Measurements from ENCODE around the gene SLC9A7.

Gene SLC9A7

GRCh38 chrX:46707274-46707965 is 51.5 kb downstream of the SLC9A7 start:
- no peak overlapping the region for H3K4me3 ChIP-seq (ENCODE audit: low read depth, low read length)
- no peak for TF ChIP-seq MYC (IDR thresholded peaks at IDR 0.05; ENCODE audit: low read depth, low read length)
- TF ChIP-seq MAX (IDR thresholded peaks at IDR 0.05; ENCODE audit: low read depth, low read length): no peak
- TF ChIP-seq POLR2A (IDR thresholded peaks at IDR 0.05; ENCODE audit: extremely low read depth, insufficient read length): no peak
- TF ChIP-seq CTCF (IDR thresholded peaks at IDR 0.05; ENCODE audit: low read depth, low read length): no peak
- no peak for DNase-seq (ENCODE audit: low read depth)

GRCh38 chrX:46704767-46705386 is 54.0 kb downstream of the SLC9A7 start:
- peak; percentile 13 for DNase-seq (ENCODE audit: low read depth)
- H3K4me3 ChIP-seq (ENCODE audit: low read depth, low read length): no peak overlapping the region
- TF ChIP-seq MYC (IDR thresholded peaks at IDR 0.05; ENCODE audit: low read depth, low read length): no peak

GRCh38 chrX:46703980-46704379 is 54.9 kb downstream of the SLC9A7 start:
- H3K4me3 ChIP-seq (ENCODE audit: low read depth, low read length): no peak overlapping the region
- TF ChIP-seq MAX (IDR thresholded peaks at IDR 0.05; ENCODE audit: low read depth, low read length) (no peak), MYC (IDR thresholded peaks at IDR 0.05; ENCODE audit: low read depth, low read length) (no peak), CTCF (IDR thresholded peaks at IDR 0.05; ENCODE audit: low read depth, low read length) (no peak)
- no peak for DNase-seq (ENCODE audit: low read depth)

- no peak for TF ChIP-seq CTCF (IDR thresholded peaks at IDR 0.05; ENCODE audit: low read depth, low read length)
- TF ChIP-seq MYC (IDR thresholded peaks at IDR 0.05; ENCODE audit: low read depth, low read length): no peak
- TF ChIP-seq MAX (IDR thresholded peaks at IDR 0.05; ENCODE audit: low read depth, low read length): no peak
- no peak for TF ChIP-seq POLR2A (IDR thresholded peaks at IDR 0.05; ENCODE audit: extremely low read depth, insufficient read length)
- no peak overlapping the region for H3K4me3 ChIP-seq (ENCODE audit: low read depth, low read length)
- DNase-seq (ENCODE audit: low read depth): no peak
Observed at GRCh38 chrX:46698691-46699090, 60.2 kb downstream of the SLC9A7 start.

GRCh38 chrX:46695491-46695890 is 63.4 kb downstream of the SLC9A7 start:
- H3K4me3 ChIP-seq (ENCODE audit: low read depth, low read length): no peak overlapping the region
- TF ChIP-seq MYC (IDR thresholded peaks at IDR 0.05; ENCODE audit: low read depth, low read length) (no peak), POLR2A (IDR thresholded peaks at IDR 0.05; ENCODE audit: extremely low read depth, insufficient read length) (no peak), CTCF (IDR thresholded peaks at IDR 0.05; ENCODE audit: low read depth, low read length) (no peak), MAX (IDR thresholded peaks at IDR 0.05; ENCODE audit: low read depth, low read length) (no peak)
- peak; percentile 1 for DNase-seq (ENCODE audit: low read depth)

- H3K4me3 ChIP-seq (ENCODE audit: low read depth, low read length): no peak overlapping the region
- no peak for DNase-seq (ENCODE audit: low read depth)
- TF ChIP-seq CTCF (IDR thresholded peaks at IDR 0.05; ENCODE audit: low read depth, low read length): no peak
- no peak for TF ChIP-seq MYC (IDR thresholded peaks at IDR 0.05; ENCODE audit: low read depth, low read length)
- no peak for TF ChIP-seq MAX (IDR thresholded peaks at IDR 0.05; ENCODE audit: low read depth, low read length)
- no peak for TF ChIP-seq POLR2A (IDR thresholded peaks at IDR 0.05; ENCODE audit: extremely low read depth, insufficient read length)
Observed at GRCh38 chrX:46694549-46694948, 64.4 kb downstream of the SLC9A7 start.

All from NB4 (cell line).